OCI-LY1 (cell line): ENCODE measurements around the gene CCDC190.

Experiments used
- H2AFZ ChIP-seq: fragments of 200-600 bp; sonication (generic), shearing (Covaris generic); 2 replicates; pipeline ENCODE4 v1.6.0; 2014; ENCODE audit warnings: antibody characterized with exemption, mild to moderate bottlenecking, low read length
- H3F3A ChIP-seq: fragments of 200-600 bp; sonication (generic), shearing (Covaris generic); 2 replicates; pipeline ENCODE4 v1.6.0; 2014; ENCODE audit warnings: mild to moderate bottlenecking, antibody characterized with exemption, low read length, moderate library complexity; ENCODE audit not compliant: insufficient read depth
- H3K27ac ChIP-seq: fragments of 200-600 bp; sonication (generic); 2 replicates; pipeline ENCODE4 v1.5.1; 2014; ENCODE audit warnings: low read length, mixed run types, mild to moderate bottlenecking, low read depth; ENCODE audit not compliant: poor library complexity, severe bottlenecking
- H3K27me3 ChIP-seq: fragments of 200-600 bp; sonication (generic); 2 replicates; pipeline ENCODE4 v1.6.0; 2014; ENCODE audit warnings: antibody characterized with exemption, mild to moderate bottlenecking, low read length, moderate library complexity; ENCODE audit not compliant: insufficient read depth
- H3K36me3 ChIP-seq: fragments of 200-600 bp; sonication (generic); 2 replicates; pipeline ENCODE4 v1.6.1; 2014; ENCODE audit warnings: mild to moderate bottlenecking, antibody characterized with exemption, low read length, moderate library complexity, mixed read lengths; ENCODE audit not compliant: insufficient read depth
- H3K4me1 ChIP-seq: fragments of 200-600 bp; sonication (generic); 2 replicates; pipeline ENCODE4 v1.5.1; 2014; ENCODE audit warnings: mild to moderate bottlenecking, low read length, moderate library complexity; ENCODE audit not compliant: insufficient read depth, severe bottlenecking
- H3K4me2 ChIP-seq: fragments of 200-600 bp; sonication (generic), shearing (Covaris generic); 2 replicates; pipeline ENCODE4 v1.6.1; 2014; ENCODE audit warnings: low read length
- H3K4me3 ChIP-seq: fragments of 200-600 bp; sonication (generic); 2 replicates; pipeline ENCODE4 v1.5.1; 2014; ENCODE audit warnings: low read length, low read depth, mild to moderate bottlenecking, mixed read lengths; ENCODE audit not compliant: poor library complexity, severe bottlenecking
- H3K79me2 ChIP-seq: fragments of 200-600 bp; shearing (Covaris generic); 2 replicates; pipeline ENCODE4 v1.6.1; 2016; ENCODE audit warnings: mixed run types, low read length, mixed read lengths; ENCODE audit not compliant: insufficient read depth
- H3K9ac ChIP-seq: fragments of 200-600 bp; sonication (generic), shearing (Covaris generic); 2 replicates; pipeline ENCODE4 v1.6.1; 2014; ENCODE audit warnings: mild to moderate bottlenecking, low read length, mixed read lengths
- H3K9me2 ChIP-seq: fragments of 200-600 bp; sonication (generic), shearing (Covaris generic); 2 replicates; pipeline ENCODE4 v1.6.1; 2014; ENCODE audit warnings: low read depth, mild to moderate bottlenecking, low read length, mixed read lengths
- H3K9me3 ChIP-seq: fragments of 200-600 bp; shearing (Covaris generic); 2 replicates; pipeline ENCODE4 v1.6.1; 2014; ENCODE audit warnings: low read length, mixed read lengths
- H4K20me1 ChIP-seq: fragments of 200-600 bp; sonication (generic), shearing (Covaris generic); 2 replicates; pipeline ENCODE4 v1.6.0; 2016; ENCODE audit warnings: mild to moderate bottlenecking, low read length; ENCODE audit not compliant: insufficient read depth
- CTCF ChIP-seq: fragments of 200-600 bp; sonication (generic), shearing (Covaris generic); IDR thresholded peaks from 2 replicates; pipeline ENCODE4 v1.5.1; 2017; ENCODE audit warnings: mild to moderate bottlenecking, antibody characterized with exemption, low read length, moderate library complexity, mixed read lengths
- EZH2 ChIP-seq: fragments of 200-600 bp; sonication (generic), shearing (Covaris generic); IDR thresholded peaks from 2 replicates; pipeline ENCODE4 v1.8.0; 2017; ENCODE audit warnings: borderline replicate concordance, mixed run types, mild to moderate bottlenecking, antibody characterized with exemption, low read length, moderate library complexity, mixed read lengths

The CCDC190 gene

GRCh38 chr1:162893612-162893908 lies 32.6 kb upstream of the CCDC190 start:
- H3K36me3 ChIP-seq: no peaks in the 10 kb centered on the region

GRCh38 chr1:162892906-162893611 lies 32.1 kb upstream of the CCDC190 start:
- Histone ChIP-seq H3K27ac (no peak overlapping the region), H3F3A (no peaks in the 10 kb centered on the region), H3K4me2 (no peak overlapping the region), H3K36me3 (no peaks in the 10 kb centered on the region), H3K9me2 (no peaks in the 10 kb centered on the region), H4K20me1 (no peaks in the 10 kb centered on the region), H3K4me3 (no peak overlapping the region), H3K4me1 (no peaks in the 10 kb centered on the region), H3K79me2 (no peaks in the 10 kb centered on the region), H3K9me3 (no peaks in the 10 kb centered on the region), H3K9ac (no peak overlapping the region), H2AFZ (no peak overlapping the region), H3K27me3 (no peaks in the 10 kb centered on the region)
- TF ChIP-seq CTCF (no peak), EZH2 (no peak)

More at GRCh38 chr1:162893612-162893908, 32.6 kb upstream of the CCDC190 start:
- Histone ChIP-seq H3F3A (no peaks in the 10 kb centered on the region), H4K20me1 (no peaks in the 10 kb centered on the region), H2AFZ (no peak overlapping the region), H3K27ac (no peak overlapping the region), H3K79me2 (no peaks in the 10 kb centered on the region), H3K27me3 (no peaks in the 10 kb centered on the region), H3K9me3 (no peaks in the 10 kb centered on the region), H3K4me3 (no peak overlapping the region), H3K9ac (no peak overlapping the region), H3K9me2 (no peaks in the 10 kb centered on the region), H3K4me1 (no peaks in the 10 kb centered on the region), H3K4me2 (no peak overlapping the region)
- TF ChIP-seq EZH2 (no peak), CTCF (no peak)

GRCh38 chr1:162889989-162890388 lies 29.0 kb upstream of the CCDC190 start:
- no peaks in the 10 kb centered on the region for H3K79me2 ChIP-seq
- H3K9me2 ChIP-seq: no peaks in the 10 kb centered on the region
- H3K9ac ChIP-seq: no peak overlapping the region
- H3K4me3 ChIP-seq: no peak overlapping the region
- H3K9me3 ChIP-seq: no peaks in the 10 kb centered on the region
- H3K4me1 ChIP-seq: no peaks in the 10 kb centered on the region
- TF ChIP-seq CTCF (no peak), EZH2 (no peak)
- H3K27ac ChIP-seq: no peak overlapping the region
- no peaks in the 10 kb centered on the region for H4K20me1 ChIP-seq
- H3F3A ChIP-seq: no peaks in the 10 kb centered on the region
- no peak overlapping the region for H2AFZ ChIP-seq
- no peak overlapping the region for H3K4me2 ChIP-seq
- H3K36me3 ChIP-seq: no peaks in the 10 kb centered on the region
- H3K27me3 ChIP-seq: no peaks in the 10 kb centered on the region
